HEK293 (cell line): Measurements from ENCODE around the gene WWTR1.

Experiments used
- CTCF ChIA-PET: fragments of 350-600 bp; formaldehyde crosslinking; extraction: SDS; loops from one replicate; lab custom pipeline; 2021; ENCODE audit warnings: antibody characterized with exemption; lab: Yijun Ruan, JAX
- POLR2A ChIA-PET: fragments of 300-600 bp; formaldehyde crosslinking; extraction: SDS; loops from one replicate; lab custom pipeline; 2020; ENCODE audit warnings: antibody characterized with exemption, inconsistent platforms; lab: Yijun Ruan, JAX
- H3K27ac ChIP-seq: fragments of 200-500 bp; sonication (Bioruptor generic); 2 replicates; pipeline ENCODE4 v1.5.1; 2014; ENCODE audit warnings: low read depth, low read length, control low read depth, inconsistent platforms; ENCODE audit errors: extremely low read depth
- H3K36me3 ChIP-seq, 2 experiments: fragments of 200-500 bp in 1 of 2; sonication (Bioruptor generic) in 1 of 2; 1 replicate in 1 of 2; 2 replicates in 1 of 2; pipeline ENCODE4 v1.5.1; 2014 to 2017; ENCODE audit warnings: inconsistent platforms in 2 of 2, low read length in 2 of 2; ENCODE audit not compliant: control insufficient read depth in 2 of 2, insufficient read depth in 1 of 2
- H3K4me1 ChIP-seq: fragments of 200-500 bp; sonication (Bioruptor generic); 2 replicates; pipeline ENCODE4 v1.5.1; 2014; ENCODE audit warnings: mild to moderate bottlenecking, low read length, inconsistent platforms; ENCODE audit not compliant: control insufficient read depth, insufficient read depth
- H3K4me3 ChIP-seq: 2 replicates; pipeline ENCODE4 v1.5.1; 2011; ENCODE audit warnings: low read depth, mild to moderate bottlenecking, control low read depth, low read length, moderate library complexity
- H3K9me3 ChIP-seq: fragments of 200-500 bp; sonication (Bioruptor generic); 2 replicates; pipeline ENCODE4 v1.5.1; 2014; ENCODE audit warnings: low read depth, low read length, inconsistent platforms; ENCODE audit not compliant: control insufficient read depth, insufficient read depth
- GLI2 ChIP-seq: fragments of 450-650 bp; formaldehyde crosslinking; IDR thresholded peaks from 2 replicates; pipeline ENCODE4; 2017; ENCODE audit warnings: missing biosample characterization, missing genetic modification characterization, low read depth, borderline replicate concordance
- KLF1 ChIP-seq: fragments of 450-650 bp; formaldehyde crosslinking; IDR thresholded peaks from 2 replicates; pipeline ENCODE4 v1.5.1; 2016; ENCODE audit warnings: missing biosample characterization, missing genetic modification characterization
- OVOL3 ChIP-seq: fragments of 450-650 bp; formaldehyde crosslinking; IDR thresholded peaks from 2 replicates; pipeline ENCODE4 v1.5.1; 2016; ENCODE audit warnings: missing biosample characterization, missing genetic modification characterization
- YY1 ChIP-seq: fragments of 450-650 bp; formaldehyde crosslinking; IDR thresholded peaks from 2 replicates; pipeline ENCODE4 v1.5.1; 2018; ENCODE audit warnings: missing biosample characterization, missing genetic modification characterization
- ZBTB17 ChIP-seq: fragments of 450-650 bp; formaldehyde crosslinking; IDR thresholded peaks from 2 replicates; pipeline ENCODE4 v1.5.1; 2016; ENCODE audit warnings: missing biosample characterization, missing genetic modification characterization
- ZFP37 ChIP-seq: fragments of 450-650 bp; formaldehyde crosslinking; IDR thresholded peaks from 2 replicates; pipeline ENCODE4 v1.5.1; 2016; ENCODE audit warnings: missing biosample characterization, missing genetic modification characterization
- ZIC2 ChIP-seq: fragments of 450-650 bp; formaldehyde crosslinking; IDR thresholded peaks from 2 replicates; pipeline ENCODE4 v1.5.1; 2016; ENCODE audit warnings: missing biosample characterization, missing genetic modification characterization
- ZNF174 ChIP-seq: fragments of 450-650 bp; formaldehyde crosslinking; IDR thresholded peaks from 2 replicates; pipeline ENCODE4 v1.5.0; 2017; ENCODE audit warnings: missing biosample characterization, mild to moderate bottlenecking, missing genetic modification characterization
- ZNF175 ChIP-seq: fragments of 450-650 bp; formaldehyde crosslinking; IDR thresholded peaks from 2 replicates; pipeline ENCODE4 v1.5.1; 2016; ENCODE audit warnings: missing biosample characterization, missing genetic modification characterization
- ZNF239 ChIP-seq: fragments of 450-650 bp; formaldehyde crosslinking; IDR thresholded peaks from 2 replicates; pipeline ENCODE4 v1.5.1; 2016; ENCODE audit warnings: missing biosample characterization, missing genetic modification characterization
- ZNF248 ChIP-seq: fragments of 450-650 bp; formaldehyde crosslinking; IDR thresholded peaks from 2 replicates; pipeline ENCODE4 v1.5.1; 2017; ENCODE audit warnings: missing biosample characterization, missing genetic modification characterization
- ZNF292 ChIP-seq: fragments of 450-650 bp; formaldehyde crosslinking; IDR thresholded peaks from 2 replicates; pipeline ENCODE4 v1.5.1; 2016; ENCODE audit warnings: low read depth, missing biosample characterization, missing genetic modification characterization, borderline replicate concordance
- ZNF335 ChIP-seq: fragments of 450-650 bp; formaldehyde crosslinking; conservative IDR thresholded peaks from 2 replicates; pipeline ENCODE4 v1.5.1; 2016; ENCODE audit warnings: missing biosample characterization, missing genetic modification characterization
- ZNF354C ChIP-seq: fragments of 450-650 bp; formaldehyde crosslinking; IDR thresholded peaks from 2 replicates; pipeline ENCODE4 v1.5.1; 2016; ENCODE audit warnings: missing biosample characterization, missing genetic modification characterization, low read depth, borderline replicate concordance
- ZNF596 ChIP-seq: fragments of 450-650 bp; IDR thresholded peaks from 2 replicates; pipeline ENCODE4 v1.5.0; 2018; ENCODE audit warnings: missing biosample characterization, mild to moderate bottlenecking, missing genetic modification characterization, moderate library complexity
- ZNF654 ChIP-seq: fragments of 450-650 bp; formaldehyde crosslinking; IDR thresholded peaks from 2 replicates; pipeline ENCODE4 v1.5.1; 2016; ENCODE audit warnings: low read depth, missing biosample characterization, missing genetic modification characterization
- ZNF660 ChIP-seq: fragments of 450-650 bp; IDR thresholded peaks from 2 replicates; pipeline ENCODE4 v1.5.1; 2018; ENCODE audit warnings: missing biosample characterization, mild to moderate bottlenecking, missing genetic modification characterization
- ZNF704 ChIP-seq: fragments of 450-650 bp; formaldehyde crosslinking; IDR thresholded peaks from 2 replicates; pipeline ENCODE4 v1.5.1; 2016; ENCODE audit warnings: missing biosample characterization, missing genetic modification characterization
- ZNF843 ChIP-seq: fragments of 450-650 bp; formaldehyde crosslinking; IDR thresholded peaks from 2 replicates; pipeline ENCODE4 v1.5.1; 2016; ENCODE audit warnings: missing biosample characterization, missing genetic modification characterization
- TF ChIP-seq, protein P1 (sequence below): fragments of 450-650 bp; formaldehyde crosslinking; IDR thresholded peaks from 2 replicates; pipeline ENCODE4 v1.5.1; 2016; ENCODE audit warnings: missing biosample characterization, missing genetic modification characterization
- TF ChIP-seq, protein P2 (sequence below): fragments of 450-650 bp; formaldehyde crosslinking; IDR thresholded peaks from 2 replicates; pipeline ENCODE4; 2016; ENCODE audit warnings: missing biosample characterization, missing genetic modification characterization
- TF ChIP-seq, protein P3 (sequence below): fragments of 450-650 bp; formaldehyde crosslinking; IDR thresholded peaks from 2 replicates; pipeline ENCODE4 v1.5.1; 2016; ENCODE audit warnings: missing biosample characterization, missing genetic modification characterization
- TF ChIP-seq, protein P4 (sequence below): fragments of 450-650 bp; IDR thresholded peaks from 2 replicates; pipeline ENCODE4 v1.5.1; 2018; ENCODE audit warnings: missing biosample characterization, mild to moderate bottlenecking, missing genetic modification characterization

Gene WWTR1

DNA sequence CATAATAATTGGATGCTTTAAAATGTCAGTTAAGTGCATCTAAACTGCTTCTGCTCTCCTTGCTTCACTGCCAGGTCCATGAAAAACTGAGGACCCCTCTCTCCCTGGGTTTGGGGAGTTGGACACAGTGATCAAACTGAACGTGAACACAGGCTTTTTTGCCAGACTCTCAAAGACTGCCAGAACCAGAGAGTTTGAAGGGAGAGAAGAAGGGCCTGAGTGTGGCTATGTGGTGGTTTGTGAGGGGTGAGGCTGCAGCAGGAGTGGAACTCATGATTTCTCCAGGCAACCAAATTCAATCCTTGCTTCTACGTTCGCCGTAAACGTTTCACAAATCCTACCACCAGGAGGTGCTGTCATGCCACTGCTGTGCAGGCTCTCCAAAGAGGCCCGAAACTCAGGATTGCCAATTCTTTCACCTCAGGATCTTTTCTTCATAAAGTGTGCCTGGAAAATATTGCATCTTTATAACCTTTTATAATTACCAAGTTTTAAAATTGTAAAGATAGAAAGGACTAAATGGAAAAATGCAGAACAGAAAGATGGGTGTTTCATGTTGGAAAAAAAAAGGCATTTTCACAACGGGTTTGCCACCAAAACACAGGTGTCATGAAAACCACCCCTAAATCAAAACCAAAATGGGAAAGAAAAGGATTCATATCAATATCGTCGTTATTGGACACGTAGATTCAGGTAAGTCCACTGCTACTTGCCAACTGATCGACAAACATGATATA lies 163.6 kb downstream of the WWTR1 start:
- ChIA-PET POLR2A (no interaction called here), CTCF (interaction anchor here (0.6 to 1.0 kb wide), 16 partner anchors 8 to 684 kb away, joined by 3 to 8 read pairs (median 3); no protein-coding TSS in a partner anchor)
- TF ChIP-seq ZNF704 (tag by site-specific recombination), result no peak
- TF ChIP-seq ZNF239, result no peak
- TF ChIP-seq GLI2 (tag by site-specific recombination), result no peak
- 0 out of 2 replicates have a peak, but pooled peaks have one; percentile 6 for TF ChIP-seq ZNF335 (tag by site-specific recombination)
- TF ChIP-seq ZBTB17 (tag by site-specific recombination), result peak; percentile 66
- TF ChIP-seq ZNF654 (tag by site-specific recombination), result peak; percentile 72
- TF ChIP-seq, protein P1, sequence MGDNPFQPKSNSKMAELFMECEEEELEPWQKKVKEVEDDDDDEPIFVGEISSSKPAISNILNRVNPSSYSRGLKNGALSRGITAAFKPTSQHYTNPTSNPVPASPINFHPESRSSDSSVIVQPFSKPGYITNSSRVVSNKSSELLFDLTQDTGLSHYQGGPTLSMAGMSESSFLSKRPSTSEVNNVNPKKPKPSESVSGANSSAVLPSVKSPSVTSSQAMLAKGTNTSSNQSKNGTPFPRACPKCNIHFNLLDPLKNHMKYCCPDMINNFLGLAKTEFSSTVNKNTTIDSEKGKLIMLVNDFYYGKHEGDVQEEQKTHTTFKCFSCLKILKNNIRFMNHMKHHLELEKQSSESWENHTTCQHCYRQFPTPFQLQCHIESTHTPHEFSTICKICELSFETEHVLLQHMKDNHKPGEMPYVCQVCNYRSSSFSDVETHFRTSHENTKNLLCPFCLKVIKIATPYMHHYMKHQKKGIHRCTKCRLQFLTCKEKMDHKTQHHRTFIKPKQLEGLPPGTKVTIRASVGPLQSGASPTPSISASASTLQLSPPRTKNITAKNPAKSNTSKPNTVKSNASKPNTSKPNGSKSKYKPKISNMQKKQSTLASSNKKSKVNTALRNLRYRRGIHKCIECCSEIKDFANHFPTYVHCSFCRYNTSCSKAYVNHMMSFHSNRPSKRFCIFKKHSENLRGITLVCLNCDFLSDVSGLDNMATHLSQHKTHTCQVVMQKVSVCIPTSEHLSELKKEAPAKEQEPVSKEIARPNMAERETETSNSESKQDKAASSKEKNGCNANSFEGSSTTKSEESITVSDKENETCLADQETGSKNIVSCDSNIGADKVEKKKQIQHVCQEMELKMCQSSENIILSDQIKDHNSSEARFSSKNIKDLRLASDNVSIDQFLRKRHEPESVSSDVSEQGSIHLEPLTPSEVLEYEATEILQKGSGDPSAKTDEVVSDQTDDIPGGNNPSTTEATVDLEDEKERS, result no peak
- Histone ChIP-seq H3K9me3 (no peaks in the 10 kb centered on the region), H3K4me1 (no peaks in the 10 kb centered on the region), H3K27ac (no peak overlapping the region), H3K36me3 (no peaks in the 10 kb centered on the region), H3K4me3 (no peak overlapping the region)

DNA sequence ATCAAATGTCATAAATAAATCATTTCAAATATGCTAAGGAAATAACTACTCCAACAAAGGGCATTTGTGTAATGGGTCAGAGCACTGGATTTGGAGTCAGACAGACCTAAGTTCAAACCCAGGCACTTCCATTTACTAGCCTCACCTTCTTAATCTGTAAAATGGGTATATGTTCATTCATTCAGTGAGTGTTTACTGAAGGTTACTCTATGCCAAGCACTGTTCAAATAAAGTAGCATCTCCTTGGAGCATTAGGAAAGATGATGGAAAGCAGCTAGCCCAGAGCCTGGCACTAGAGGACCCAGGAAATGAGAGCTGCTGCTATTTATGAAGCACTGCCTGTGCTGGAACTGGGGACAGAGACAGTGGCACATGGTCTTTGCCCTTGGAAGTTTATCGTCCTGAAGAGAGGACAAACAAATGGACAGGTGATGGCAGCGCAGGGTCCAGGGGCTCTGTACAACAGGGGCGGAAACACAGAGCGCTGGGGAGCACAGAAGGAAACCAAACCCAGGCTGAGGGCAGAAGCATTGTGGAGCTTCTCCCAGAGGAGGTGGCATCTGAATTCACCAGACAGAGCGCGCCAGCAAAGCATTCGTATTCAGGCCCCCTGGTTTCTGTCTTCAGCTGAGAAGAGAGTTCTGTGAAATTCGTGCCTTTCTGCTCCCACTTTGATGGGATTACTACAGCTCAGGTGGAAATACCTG lies 164.4 kb downstream of the WWTR1 start:
- Histone ChIP-seq H3K4me1 (no peaks in the 10 kb centered on the region), H3K4me3 (no peak overlapping the region), H3K9me3 (no peaks in the 10 kb centered on the region), H3K27ac (no peak overlapping the region), H3K36me3 (no peaks in the 10 kb centered on the region)
- ChIA-PET POLR2A (no interaction called here), CTCF (interaction anchor here (0.6 to 1.2 kb wide), 8 partner anchors 8 to 536 kb away, joined by 3 to 4 read pairs (median 3); no protein-coding TSS in a partner anchor)
- TF ChIP-seq OVOL3 (tag by site-specific recombination) (no peak), ZNF654 (tag by site-specific recombination) (no peak), ZNF175 (no peak), ZBTB17 (tag by site-specific recombination) (no peak), ZNF354C (tag by site-specific recombination) (no peak), ZNF660 (tag by site-specific recombination) (no peak), ZNF174 (no peak), YY1 (tag by site-specific recombination) (no peak), ZFP37 (no peak), KLF1 (tag by site-specific recombination) (no peak), ZNF596 (no peak), ZIC2 (no peak), ZNF248 (tag by site-specific recombination) (no peak), ZNF292 (tag by site-specific recombination) (no peak), ZNF843 (tag by site-specific recombination) (no peak)
- TF ChIP-seq, protein P2, sequence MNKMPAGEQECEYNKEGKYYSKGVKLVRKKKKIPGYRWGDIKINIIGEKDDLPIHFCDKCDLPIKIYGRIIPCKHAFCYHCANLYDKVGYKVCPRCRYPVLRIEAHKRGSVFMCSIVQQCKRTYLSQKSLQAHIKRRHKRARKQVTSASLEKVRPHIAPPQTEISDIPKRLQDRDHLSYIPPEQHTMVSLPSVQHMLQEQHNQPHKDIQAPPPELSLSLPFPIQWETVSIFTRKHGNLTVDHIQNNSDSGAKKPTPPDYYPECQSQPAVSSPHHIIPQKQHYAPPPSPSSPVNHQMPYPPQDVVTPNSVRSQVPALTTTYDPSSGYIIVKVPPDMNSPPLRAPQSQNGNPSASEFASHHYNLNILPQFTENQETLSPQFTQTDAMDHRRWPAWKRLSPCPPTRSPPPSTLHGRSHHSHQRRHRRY (tag by site-specific recombination), result no peak
- TF ChIP-seq, protein P3, sequence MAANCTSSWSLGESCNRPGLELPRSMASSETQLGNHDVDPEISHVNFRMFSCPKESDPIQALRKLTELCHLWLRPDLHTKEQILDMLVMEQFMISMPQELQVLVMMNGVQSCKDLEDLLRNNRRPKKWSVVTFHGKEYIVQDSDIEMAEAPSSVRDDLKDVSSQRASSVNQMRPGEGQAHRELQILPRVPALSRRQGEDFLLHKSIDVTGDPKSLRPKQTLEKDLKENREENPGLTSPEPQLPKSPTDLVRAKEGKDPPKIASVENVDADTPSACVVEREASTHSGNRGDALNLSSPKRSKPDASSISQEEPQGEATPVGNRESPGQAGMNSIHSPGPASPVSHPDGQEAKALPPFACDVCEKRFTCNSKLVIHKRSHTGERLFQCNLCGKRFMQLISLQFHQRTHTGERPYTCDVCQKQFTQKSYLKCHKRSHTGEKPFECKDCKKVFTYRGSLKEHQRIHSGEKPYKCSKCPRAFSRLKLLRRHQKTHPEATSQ (tag by site-specific recombination), result no peak
- TF ChIP-seq, protein P4, sequence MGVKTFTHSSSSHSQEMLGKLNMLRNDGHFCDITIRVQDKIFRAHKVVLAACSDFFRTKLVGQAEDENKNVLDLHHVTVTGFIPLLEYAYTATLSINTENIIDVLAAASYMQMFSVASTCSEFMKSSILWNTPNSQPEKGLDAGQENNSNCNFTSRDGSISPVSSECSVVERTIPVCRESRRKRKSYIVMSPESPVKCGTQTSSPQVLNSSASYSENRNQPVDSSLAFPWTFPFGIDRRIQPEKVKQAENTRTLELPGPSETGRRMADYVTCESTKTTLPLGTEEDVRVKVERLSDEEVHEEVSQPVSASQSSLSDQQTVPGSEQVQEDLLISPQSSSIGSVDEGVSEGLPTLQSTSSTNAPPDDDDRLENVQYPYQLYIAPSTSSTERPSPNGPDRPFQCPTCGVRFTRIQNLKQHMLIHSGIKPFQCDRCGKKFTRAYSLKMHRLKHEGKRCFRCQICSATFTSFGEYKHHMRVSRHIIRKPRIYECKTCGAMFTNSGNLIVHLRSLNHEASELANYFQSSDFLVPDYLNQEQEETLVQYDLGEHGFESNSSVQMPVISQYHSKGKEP, result no peak
